Measurements from ENCODE around the gene UNC5B.

UNC5B gene

DNA sequence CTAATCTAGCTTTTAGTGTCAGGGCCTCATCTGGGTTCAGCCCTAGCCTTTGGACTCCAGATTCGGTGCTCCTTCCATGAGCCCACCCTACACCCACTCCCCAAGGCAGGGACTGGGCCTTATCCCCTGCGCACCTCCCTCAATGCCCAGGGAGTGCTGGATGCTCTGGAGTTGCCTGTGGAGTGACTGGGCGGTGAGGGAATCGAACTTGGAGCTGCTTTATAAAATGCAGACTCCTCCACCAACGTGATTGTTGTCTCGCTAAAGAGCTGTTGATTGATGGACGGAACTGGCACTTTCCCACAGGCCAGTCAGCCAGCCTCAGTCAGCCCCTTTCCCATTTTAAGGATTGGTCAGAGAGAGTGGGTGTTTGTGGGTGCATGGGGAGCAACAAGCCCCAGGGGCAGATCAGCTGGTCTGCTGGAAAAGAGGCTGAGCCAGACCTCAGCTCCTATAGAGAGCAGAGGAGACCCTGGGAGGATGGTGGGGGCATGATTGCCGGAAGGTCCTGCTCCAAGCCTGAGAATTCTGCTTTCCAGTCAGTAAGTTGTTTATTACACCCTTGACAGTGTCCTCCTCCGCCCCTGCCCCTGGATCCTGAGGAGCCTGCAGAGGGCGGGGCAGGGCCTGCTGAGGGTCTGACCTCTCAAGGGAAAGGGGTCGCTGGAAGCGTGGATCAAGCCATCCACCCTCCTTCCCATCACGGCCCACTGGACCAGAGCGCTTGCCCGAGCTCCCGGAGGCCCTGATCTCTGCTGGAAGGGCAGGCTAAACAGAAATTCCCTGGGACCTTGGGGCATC lies 16.7 kb downstream of the UNC5B start:
- FAIRE-seq: no peak
- TF ChIP-seq TAF1 (IDR thresholded peaks at IDR 0.05; ENCODE audit: borderline replicate concordance, low read depth, low read length): no peak
- DNase-seq (ENCODE audit: insufficient read length): no peak

GRCh38 chr10:71229726-71230655 lies 17.6 kb downstream of the UNC5B start:
- no peak for DNase-seq (ENCODE audit: insufficient read length)
- no peak for TF ChIP-seq POLR2AphosphoS5 (IDR thresholded peaks at IDR 0.05; ENCODE audit: low read depth, low read length)
- no peak for TF ChIP-seq POLR2A (IDR thresholded peaks at IDR 0.05; ENCODE audit: low read depth, low read length)
- no peak for TF ChIP-seq TAF1 (IDR thresholded peaks at IDR 0.05; ENCODE audit: borderline replicate concordance, low read depth, low read length)
- FAIRE-seq: no peak

GRCh38 chr10:71230656-71231025 lies 18.3 kb downstream of the UNC5B start:
- FAIRE-seq (no peak), DNase-seq (ENCODE audit: insufficient read length) (no peak)
- TF ChIP-seq TAF1 (IDR thresholded peaks at IDR 0.05; ENCODE audit: borderline replicate concordance, low read depth, low read length) (no peak), POLR2AphosphoS5 (IDR thresholded peaks at IDR 0.05; ENCODE audit: low read depth, low read length) (no peak), POLR2A (IDR thresholded peaks at IDR 0.05; ENCODE audit: low read depth, low read length) (no peak)

GRCh38 chr10:71231206-71231605 lies 18.8 kb downstream of the UNC5B start:
- no peak for FAIRE-seq
- no peak for DNase-seq (ENCODE audit: insufficient read length)
- no peak for TF ChIP-seq TAF1 (IDR thresholded peaks at IDR 0.05; ENCODE audit: borderline replicate concordance, low read depth, low read length)
- no peak for TF ChIP-seq POLR2A (IDR thresholded peaks at IDR 0.05; ENCODE audit: low read depth, low read length)
- TF ChIP-seq POLR2AphosphoS5 (IDR thresholded peaks at IDR 0.05; ENCODE audit: low read depth, low read length): no peak

DNA sequence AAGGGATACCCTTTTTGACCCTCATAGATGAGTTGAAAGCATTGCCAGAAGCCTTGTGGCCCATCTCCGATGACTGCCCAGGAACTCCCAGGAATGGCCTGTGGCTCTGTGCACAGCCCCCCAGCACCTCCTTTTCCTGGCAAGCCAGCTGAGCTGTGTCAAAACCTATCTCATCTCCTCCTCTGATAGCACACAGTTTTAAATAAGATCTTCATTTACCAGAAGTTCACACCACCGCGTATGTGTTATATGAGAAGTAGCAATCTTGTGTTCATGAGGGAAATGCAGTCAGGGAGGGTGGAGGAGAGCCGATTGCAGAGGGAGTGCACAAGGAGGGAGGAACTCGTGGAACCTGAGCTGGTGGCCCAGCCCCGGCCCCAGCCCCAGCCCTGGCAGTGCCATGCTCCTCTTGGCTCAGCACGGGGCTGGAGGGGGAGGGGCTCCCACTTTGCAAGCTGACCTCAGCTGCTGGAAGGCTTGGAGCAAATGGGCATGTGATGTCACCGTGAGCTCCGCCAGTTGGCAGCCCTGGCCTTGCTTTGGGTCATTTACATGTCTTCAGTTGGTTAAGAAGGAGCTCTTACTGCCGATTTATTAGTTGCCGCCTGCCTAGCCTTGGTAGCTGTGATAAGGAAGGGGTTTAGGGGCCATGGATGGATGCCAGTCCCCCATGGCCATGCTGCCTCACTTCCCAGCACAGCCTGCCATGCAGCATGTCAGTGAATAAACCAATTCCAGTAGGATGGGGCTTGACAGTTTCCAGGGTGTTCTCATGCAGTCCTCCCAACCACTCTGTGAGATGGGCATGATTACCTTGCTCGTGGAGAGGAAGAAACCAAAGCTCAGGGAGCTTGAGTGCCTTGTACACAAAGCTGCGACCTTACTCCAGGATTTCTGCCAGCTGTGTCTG lies 20.0 kb downstream of the UNC5B start:
- DNase-seq (ENCODE audit: insufficient read length): no peak
- no peak for TF ChIP-seq POLR2AphosphoS5 (IDR thresholded peaks at IDR 0.05; ENCODE audit: low read depth, low read length)
- TF ChIP-seq TAF1 (IDR thresholded peaks at IDR 0.05; ENCODE audit: borderline replicate concordance, low read depth, low read length): no peak
- no peak for TF ChIP-seq POLR2A (IDR thresholded peaks at IDR 0.05; ENCODE audit: low read depth, low read length)

DNA sequence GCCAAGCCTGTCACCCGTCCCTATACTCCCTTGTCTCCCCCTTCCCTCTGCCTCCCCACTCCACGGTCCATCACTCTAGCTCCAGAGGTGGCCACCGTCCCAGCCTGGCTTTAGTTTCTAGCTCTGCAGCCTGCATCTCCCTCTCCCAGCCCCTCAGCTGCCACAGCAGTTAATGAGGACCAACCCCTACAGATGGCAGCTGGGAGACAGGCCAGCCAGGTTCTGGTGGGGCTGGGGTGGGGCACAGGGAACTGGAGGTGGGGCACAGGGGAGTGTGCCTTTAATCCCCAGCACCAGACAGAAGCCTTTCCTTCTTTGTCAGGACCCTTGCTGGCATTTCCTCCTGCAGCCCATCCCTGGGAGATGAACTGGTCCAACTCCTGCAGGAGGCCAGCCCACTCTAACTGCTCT lies 21.1 kb downstream of the UNC5B start:
- DNase-seq (ENCODE audit: insufficient read length) (no peak), FAIRE-seq (no peak)
- no peak for TF ChIP-seq POLR2AphosphoS5 (IDR thresholded peaks at IDR 0.05; ENCODE audit: low read depth, low read length)
- no peak for TF ChIP-seq TAF1 (IDR thresholded peaks at IDR 0.05; ENCODE audit: borderline replicate concordance, low read depth, low read length)
- TF ChIP-seq POLR2A (IDR thresholded peaks at IDR 0.05; ENCODE audit: low read depth, low read length): no peak

More for the DNA sequence above, 20.0 kb downstream of the UNC5B start:
- no peak for FAIRE-seq

- FAIRE-seq (no peak), DNase-seq (ENCODE audit: insufficient read length) (no peak)
- TF ChIP-seq POLR2A (IDR thresholded peaks at IDR 0.05; ENCODE audit: low read depth, low read length) (no peak), TAF1 (IDR thresholded peaks at IDR 0.05; ENCODE audit: borderline replicate concordance, low read depth, low read length) (no peak), POLR2AphosphoS5 (IDR thresholded peaks at IDR 0.05; ENCODE audit: low read depth, low read length) (no peak)
Observed at GRCh38 chr10:71234004-71234894, 21.9 kb downstream of the UNC5B start.

GRCh38 chr10:71234970-71235685 lies 22.8 kb downstream of the UNC5B start:
- no peak for FAIRE-seq
- TF ChIP-seq POLR2A (IDR thresholded peaks at IDR 0.05; ENCODE audit: low read depth, low read length) (no peak), POLR2AphosphoS5 (IDR thresholded peaks at IDR 0.05; ENCODE audit: low read depth, low read length) (no peak), TAF1 (IDR thresholded peaks at IDR 0.05; ENCODE audit: borderline replicate concordance, low read depth, low read length) (no peak)
- DNase-seq (ENCODE audit: insufficient read length): no peak

- no peak for FAIRE-seq
- TF ChIP-seq POLR2A (IDR thresholded peaks at IDR 0.05; ENCODE audit: low read depth, low read length): no peak
- no peak for TF ChIP-seq POLR2AphosphoS5 (IDR thresholded peaks at IDR 0.05; ENCODE audit: low read depth, low read length)
- TF ChIP-seq TAF1 (IDR thresholded peaks at IDR 0.05; ENCODE audit: borderline replicate concordance, low read depth, low read length): no peak
- no peak for DNase-seq (ENCODE audit: insufficient read length)
Observed at GRCh38 chr10:71235808-71236207, 23.4 kb downstream of the UNC5B start.

DNA sequence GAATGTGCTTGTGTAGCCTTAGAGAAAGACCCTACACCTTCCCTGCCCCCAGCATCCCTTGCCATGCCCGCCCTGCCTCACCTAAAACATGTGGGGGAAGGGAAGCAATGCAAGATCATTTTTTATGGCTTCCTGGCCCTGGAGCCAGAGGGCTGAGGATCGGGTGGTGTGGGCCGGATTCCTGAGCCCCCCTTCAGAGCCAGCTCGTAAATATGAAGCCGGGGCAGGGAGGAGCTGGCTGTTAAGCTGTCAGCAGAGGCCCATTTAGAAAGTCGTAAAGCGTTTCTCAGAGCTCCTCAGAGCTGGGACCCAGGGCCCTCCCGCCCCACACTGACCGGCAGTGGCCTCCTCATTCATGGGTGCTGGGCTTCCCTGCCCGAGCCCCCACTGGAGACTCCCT lies 23.9 kb downstream of the UNC5B start:
- FAIRE-seq (no peak), DNase-seq (ENCODE audit: insufficient read length) (no peak)
- TF ChIP-seq TAF1 (IDR thresholded peaks at IDR 0.05; ENCODE audit: borderline replicate concordance, low read depth, low read length) (no peak), POLR2A (IDR thresholded peaks at IDR 0.05; ENCODE audit: low read depth, low read length) (no peak), POLR2AphosphoS5 (IDR thresholded peaks at IDR 0.05; ENCODE audit: low read depth, low read length) (no peak)
